ENCODE results near the gene MRGPRX1. TPM values are rescaled to one million over a fixed set of nuclear protein-coding genes. Genes with fewer than 3 reads are reported as not detected.
A peak's percentile ranks its signal among the peaks of the same experiment; 100 is the strongest.
"Not testable (repeated sequence)": the region's sequence is repeated elsewhere in the genome, so short reads cannot be mapped to it uniquely, and the experiment has no call there.

Gene MRGPRX1
- total and polyA plus RNA-seq, 2 experiments from 2014 or later: not detected

GRCh38 chr11:18925426-18925825 lies 13.8 kb downstream of the MRGPRX1 start:
- not testable (repeated sequence) for H3K36me3 Mint-ChIP-seq (ENCODE audit: low read depth); H3F3A ChIP-seq (replicated peaks; ENCODE audit: low read depth); H3K9me3 Mint-ChIP-seq; DNase-seq (ENCODE audit: low spot score); H3K27me3 Mint-ChIP-seq (ENCODE audit: insufficient read depth, low read depth, poor library complexity); ATAC-seq; H3K27ac ChIP-seq (ENCODE audit: low read depth); H3K27me3 ChIP-seq (ENCODE audit: insufficient read depth); H3K4me3 Mint-ChIP-seq; H3K79me2 ChIP-seq (replicated peaks; ENCODE audit: insufficient read depth); H3K4me2 ChIP-seq; H3K9me2 ChIP-seq (ENCODE audit: insufficient read depth); H3K4me1 Mint-ChIP-seq; H3K4me1 ChIP-seq (ENCODE audit: insufficient read depth); H4K20me1 ChIP-seq (replicated peaks; ENCODE audit: insufficient read depth); H2AFZ ChIP-seq; H3K4me3 ChIP-seq; H3K36me3 ChIP-seq (ENCODE audit: insufficient read depth); H3K27ac Mint-ChIP-seq

- Histone ChIP-seq H3K36me3 (ENCODE audit: insufficient read depth) (no peaks in the 10 kb centered on the region), H3K27ac (ENCODE audit: low read depth) (no peak overlapping the region), H3F3A (replicated peaks; ENCODE audit: low read depth) (no peaks in the 10 kb centered on the region), H3K27me3 (ENCODE audit: insufficient read depth) (no peaks in the 10 kb centered on the region), H3K9me2 (ENCODE audit: insufficient read depth) (no peaks in the 10 kb centered on the region; the same call in none of the 2 replicates), H3K4me1 (ENCODE audit: insufficient read depth) (no peaks in the 10 kb centered on the region), H2AFZ (no peak overlapping the region), H3K4me3 (no peak overlapping the region), H3K79me2 (replicated peaks; ENCODE audit: insufficient read depth) (no peaks in the 10 kb centered on the region), H3K4me2 (no peak overlapping the region), H4K20me1 (replicated peaks; ENCODE audit: insufficient read depth) (no peaks in the 10 kb centered on the region)
- H3K9me3 Mint-ChIP-seq: no peaks in the 10 kb centered on the region
- H3K4me1 Mint-ChIP-seq: peaks cover 16% of the 10 kb centered on the region
- H3K4me3 Mint-ChIP-seq: no peak overlapping the region
- DNase-seq (ENCODE audit: low spot score): peak; percentile 57
- peak; percentile 84 for ATAC-seq
- no peaks in the 10 kb centered on the region for H3K36me3 Mint-ChIP-seq (ENCODE audit: low read depth)
- H3K27me3 Mint-ChIP-seq (ENCODE audit: insufficient read depth, low read depth, poor library complexity): peaks cover 6% of the 10 kb centered on the region
- TF ChIP-seq EZH2phosphoT487 (IDR thresholded peaks at IDR 0.05; ENCODE audit: unreplicated experiment) (no peak), ZNF462 (CRISPR knock-in tag; IDR thresholded peaks at IDR 0.05) (peak; percentile 95), CREB1 (CRISPR knock-in tag; IDR thresholded peaks at IDR 0.05; ENCODE audit: low read depth) (no peak)
- H3K27ac Mint-ChIP-seq: no peak overlapping the region
Observed at GRCh38 chr11:18912883-18913282, 26.3 kb downstream of the MRGPRX1 start.
